K562 (cell line): ENCODE measurements around the gene CISTR. TPM values are rescaled to one million over a fixed set of nuclear protein-coding genes. Genes with fewer than 3 reads are reported as not detected.

Source experiments
- AFF1 ChIP-seq, 2 experiments: fragments of 450-650 bp; IDR thresholded peaks; 2 replicates each; pipeline ENCODE4 v1.6.1; 2018; ENCODE audit warnings: mild to moderate bottlenecking in 2 of 2, low read depth in 1 of 2; ENCODE audit not compliant: partially characterized antibody in 2 of 2
- CHD7 ChIP-seq: fragments of 200-600 bp; sonication (generic); IDR thresholded peaks from one replicate; pipeline ENCODE4 v1.6.1; 2012; ENCODE audit warnings: mild to moderate bottlenecking, low read depth, low read length, inconsistent platforms
- HSF4 ChIP-seq: fragments of 250-450 bp; sonication (Bioruptor Pico); IDR thresholded peaks from 2 replicates; pipeline ENCODE4 v2.1.2; 2022; ENCODE audit warnings: mild to moderate bottlenecking, moderate library complexity, borderline replicate concordance
- SMARCB1 ChIP-seq: IDR thresholded peaks from 2 replicates; pipeline ENCODE4 v1.6.1; 2011; ENCODE audit warnings: improper control_type of control experiment, low read depth; ENCODE audit not compliant: insufficient read length
- THRAP3 ChIP-seq: fragments of 450-650 bp; IDR thresholded peaks from 2 replicates; pipeline ENCODE4 v1.6.1; 2016; ENCODE audit warnings: mild to moderate bottlenecking, inconsistent platforms, borderline replicate concordance
- ZNF140 ChIP-seq: fragments of 250-450 bp; sonication (Bioruptor Pico); IDR thresholded peaks from 2 replicates; pipeline ENCODE4 v1.8.0; 2021; ENCODE audit warnings: moderate library complexity, mild to moderate bottlenecking, inconsistent platforms
- polyA plus RNA-seq, 8 experiments: library from polyadenylated mRNA; depleted of rRNA in 4 of 8; stranded (reverse) in 5 of 8; unstranded in 3 of 8; fragments of >200 nt; fragmentation: Nextera tagmentation in 2 of 8; fragmentation: Illumina TruSeq in 1 of 8; extraction: Ambion mirVana in 2 of 8; extraction: Trizol in 1 of 8; gene quantifications; 2 replicates each; pipeline versions ENCODE4 v1.2.1 to v1.2.3, GENCODE V29; 2011 to 2014; ENCODE audit warnings: inconsistent platforms in 1 of 8, missing spikeins in 1 of 8
- total RNA-seq, 7 experiments: library from RNA; depleted of rRNA in 6 of 7; stranded (reverse); fragments of >200 nt in 6 of 7; fragmentation: Illumina TruSeq in 2 of 7; extraction: Trizol in 2 of 7; gene quantifications; 2 replicates each; pipeline versions ENCODE4 v1.2.1 to v1.2.3, GENCODE V29; 2011 to 2021; ENCODE audit warnings: low replicate concordance in 1 of 7

The CISTR gene
- total and polyA plus RNA-seq, 9 of the 15 experiments (the other 6 are each of a cell fraction or from before 2014, with no cell fraction given): not detected

- TF ChIP-seq CHD7 (no peak), SMARCB1 (no peak), HSF4 (CRISPR knock-in tag) (no peak), THRAP3 (no peak), AFF1 (IDR thresholded peaks at IDR 0.05; ENCODE audit: low read depth in 1 of 2, partially characterized antibody in 2 of 2) (no peak), ZNF140 (no peak)
- TF ChIP-seq, all 486 proteins: peak for 0
These were observed 4.1 kb upstream of the CISTR start (continued) for GRCh38 chr12:53755893-53756292.
